GM19397 (cell line): ENCODE data around the gene ANO8.
A peak's percentile ranks its signal among the peaks of the same experiment; 100 is the strongest.
"Not testable (repeated sequence)": the region's sequence is repeated elsewhere in the genome, so short reads cannot be mapped to it uniquely, and the experiment has no call there.

Experiments used
- ATAC-seq: cut with Tn5 transposase; IDR thresholded peaks from one replicate; pipeline ENCODE4 v1.9.1; 2021; ENCODE audit warnings: mild to moderate bottlenecking, moderate library complexity; ENCODE audit not compliant: unreplicated experiment

The ANO8 gene

GRCh38 chr19:17311455-17312188 is 23.0 kb downstream of the ANO8 start:
- no peak for ATAC-seq

- no peak for ATAC-seq
Measured at GRCh38 chr19:17309965-17310461, 24.6 kb downstream of the ANO8 start.

GRCh38 chr19:17309198-17309964 is 25.3 kb downstream of the ANO8 start, which contains the start of gene DDA1:
DDA1 (plus strand) TSS chr19:17309563; CDS start chr19:17309655, 92 bp downstream.
- peak; percentile 44 for ATAC-seq

- no peak for ATAC-seq
Measured at GRCh38 chr19:17307876-17308377, 26.7 kb downstream of the ANO8 start.

- no peak for ATAC-seq
Measured at GRCh38 chr19:17306285-17306714, 28.4 kb downstream of the ANO8 start.

GRCh38 chr19:17305517-17306284 is 29.0 kb downstream of the ANO8 start, which contains the start of gene MRPL34:
MRPL34 (plus strand) TSS chr19:17305872; CDS start chr19:17305893, 21 bp downstream.
- ATAC-seq = peak; percentile 78

- ATAC-seq = no peak
Measured at GRCh38 chr19:17305216-17305516, 29.5 kb downstream of the ANO8 start.

- no peak for ATAC-seq
Measured at GRCh38 chr19:17304386-17305215, 30.1 kb downstream of the ANO8 start.

- no peak for ATAC-seq
Measured at GRCh38 chr19:17303940-17304267, 30.8 kb downstream of the ANO8 start.

GRCh38 chr19:17303167-17303939 is 31.3 kb downstream of the ANO8 start, which contains the start of gene ABHD8:
ABHD8 (minus strand) TSS chr19:17303425; CDS start chr19:17301616, 1,809 bp downstream.
- ATAC-seq = peak; percentile 45

- ATAC-seq = no peak
Measured at GRCh38 chr19:17302391-17303166, 32.1 kb downstream of the ANO8 start.

- no peak for ATAC-seq
Measured at GRCh38 chr19:17300992-17301619, 33.5 kb downstream of the ANO8 start.

GRCh38 chr19:17296976-17297375 is 37.7 kb downstream of the ANO8 start:
- no peak for ATAC-seq

GRCh38 chr19:17296273-17296672 is 38.4 kb downstream of the ANO8 start:
- ATAC-seq = no peak

GRCh38 chr19:17295551-17295950 is 39.1 kb downstream of the ANO8 start:
- not testable (repeated sequence) for ATAC-seq

- ATAC-seq = no peak
Measured at GRCh38 chr19:17294051-17294891, 40.4 kb downstream of the ANO8 start.

- no peak for ATAC-seq
Measured at GRCh38 chr19:17293605-17294004, 41.0 kb downstream of the ANO8 start.
